GM13976 (cell line): Measurements from ENCODE around the gene ZNF821.
"Not testable (repeated sequence)": the region's sequence is repeated elsewhere in the genome, so short reads cannot be mapped to it uniquely, and the experiment has no call there.

Experiments used
- DNase-seq: peaks from one replicate; pipeline ENCODE4 v3.0.0; 2012; ENCODE audit warnings: low spot score
- CTCF ChIP-seq: IDR thresholded peaks from 2 replicates; pipeline ENCODE4 v1.5.1; 2012; ENCODE audit warnings: borderline replicate concordance, mild to moderate bottlenecking; ENCODE audit not compliant: insufficient read depth; ENCODE audit errors: extremely low read depth, missing control alignments, control extremely low read depth
- in situ Hi-C: fragments of 300-500 bp; cut with MboI; formaldehyde crosslinking; loops from one replicate; pipeline ENCODE4 v1.12.0; 2022; ENCODE audit warnings: low sequenced_read_pairs, mixed read lengths, inconsistent platforms; ENCODE audit not compliant: unreplicated experiment

Gene ZNF821

GRCh38 chr16:71845639-71846430, 38.1 kb downstream of the ZNF821 start, which contains the start of gene ATXN1L:
ATXN1L (plus strand) TSS chr16:71845976; CDS start chr16:71849741, 3,765 bp downstream.
- TF ChIP-seq CTCF, result no peak
- peak; percentile 98 for DNase-seq

GRCh38 chr16:71843572-71843971, 40.4 kb downstream of the ZNF821 start:
- in situ Hi-C loops, result no loop called here
- DNase-seq, result no peak
- TF ChIP-seq CTCF, result no peak

More at GRCh38 chr16:71845639-71846430, 38.1 kb downstream of the ZNF821 start, which contains the start of gene ATXN1L:
- in situ Hi-C loops, result no loop called here

- in situ Hi-C loops, result no loop called here
- no peak for DNase-seq
- no peak for TF ChIP-seq CTCF
These were observed 43.9 kb downstream of the ZNF821 start for GRCh38 chr16:71840052-71840451.

- in situ Hi-C loops, result no loop called here
- no peak for DNase-seq
- TF ChIP-seq CTCF, result no peak
These were observed 46.8 kb downstream of the ZNF821 start for GRCh38 chr16:71837150-71837549.

- in situ Hi-C loops, result no loop called here
- DNase-seq, result no peak
- TF ChIP-seq CTCF, result no peak
These were observed 49.7 kb downstream of the ZNF821 start for GRCh38 chr16:71834291-71834690.

- DNase-seq, in situ Hi-C loops: not testable (repeated sequence)
These were observed 51.9 kb downstream of the ZNF821 start for GRCh38 chr16:71832112-71832511.

GRCh38 chr16:71831698-71832097, 52.3 kb downstream of the ZNF821 start:
- DNase-seq, in situ Hi-C loops: not testable (repeated sequence)
